Peyer's patch (tissue), 4 donors: ENCODE measurements around the gene EP400.

Experiments
- CTCF ChIP-seq, 6 experiments: fragments of 450-650 bp in 4 of 6; fragments of 200-600 bp in 2 of 6; sonication (generic) in 1 of 6; IDR thresholded peaks; one replicate each; pipeline ENCODE4 v1.5.1; 2017 to 2019; ENCODE audit warnings: antibody characterized with exemption in 6 of 6, mild to moderate bottlenecking in 3 of 6, moderate library complexity in 1 of 6
- POLR2A ChIP-seq, 2 donors: fragments of 450-650 bp; IDR thresholded peaks; one replicate each; pipeline ENCODE4 v1.5.1; 2017; ENCODE audit warnings: antibody characterized with exemption in 2 of 2, mild to moderate bottlenecking in 2 of 2, moderate library complexity in 2 of 2

- TF ChIP-seq CTCF (IDR thresholded peaks at IDR 0.05), result no peak
- TF ChIP-seq POLR2A (IDR thresholded peaks at IDR 0.05), result no peak
Observed at GRCh38 chr12:132003846-132004245, 54.1 kb downstream of the EP400 start.
